Measurements from ENCODE around the gene INHBA.

INHBA gene

DNA sequence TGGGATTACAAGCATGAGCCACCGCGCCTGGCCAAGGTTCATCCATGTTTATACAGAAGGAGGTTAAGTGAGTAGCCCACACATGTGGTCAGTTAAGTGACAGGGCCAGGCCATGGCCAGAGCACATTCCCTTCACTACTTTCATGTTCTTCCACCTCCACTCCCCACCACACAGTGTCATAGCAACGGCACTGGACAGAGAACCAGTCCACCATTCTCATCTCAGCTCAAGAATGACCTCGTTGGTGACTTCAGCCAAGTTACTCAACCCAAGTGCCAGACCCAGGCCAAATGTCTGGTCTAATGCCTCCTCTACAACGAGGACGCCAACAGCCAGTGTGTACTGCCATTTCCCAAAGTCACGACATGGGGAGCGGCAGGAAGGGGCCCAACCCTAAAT lies 62.4 kb downstream of the INHBA start:
- no peak overlapping the region for H3K9ac ChIP-seq (ENCODE audit: low read length)
- H3K4me3 ChIP-seq (ENCODE audit: low read depth in 1 of 2, low read length in 2 of 2), result no peak overlapping the region
- H3K9me3 ChIP-seq (ENCODE audit: low read length), result no peaks in the 10 kb centered on the region
- no peaks in the 10 kb centered on the region for H3K36me3 ChIP-seq (ENCODE audit: insufficient read depth, low read length)
- no peaks in the 10 kb centered on the region for H3K4me1 ChIP-seq (ENCODE audit: insufficient read depth, low read length)
- H3K27ac ChIP-seq (ENCODE audit: low read depth, low read length), result no peak overlapping the region
- no peaks in the 10 kb centered on the region for H3K27me3 ChIP-seq (ENCODE audit: control insufficient read depth in 1 of 2, insufficient read depth in 2 of 2, low read length in 2 of 2)

DNA sequence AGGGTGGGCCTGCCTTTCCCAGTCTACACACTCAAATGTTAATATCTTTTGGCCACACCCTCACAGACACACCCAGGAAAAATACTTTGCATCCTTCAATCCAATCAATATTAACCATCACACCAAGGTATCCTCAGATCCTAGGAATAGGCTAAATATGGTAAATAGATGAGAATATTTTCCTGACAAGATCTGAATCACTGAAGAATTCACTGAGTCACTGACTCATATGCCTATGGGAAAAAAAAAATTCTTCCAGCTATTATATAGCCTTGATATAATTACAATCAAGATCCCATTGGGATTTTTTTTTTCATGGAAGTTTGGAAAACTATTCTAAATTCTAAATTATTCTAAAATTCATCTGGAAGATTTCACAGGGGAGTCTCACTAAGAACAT lies 65.8 kb downstream of the INHBA start:
- Histone ChIP-seq H3K27ac (ENCODE audit: low read depth, low read length) (no peak overlapping the region), H3K4me3 (ENCODE audit: low read depth in 1 of 2, low read length in 2 of 2) (no peak overlapping the region), H3K4me1 (ENCODE audit: insufficient read depth, low read length) (no peaks in the 10 kb centered on the region), H3K9me3 (ENCODE audit: low read length) (no peaks in the 10 kb centered on the region), H3K36me3 (ENCODE audit: insufficient read depth, low read length) (no peaks in the 10 kb centered on the region), H3K27me3 (ENCODE audit: control insufficient read depth in 1 of 2, insufficient read depth in 2 of 2, low read length in 2 of 2) (no peaks in the 10 kb centered on the region), H3K9ac (ENCODE audit: low read length) (no peak overlapping the region)

Measured in muscle layer of colon (tissue), 2 donors.